Inferior parietal cortex (tissue), 1 donor: ENCODE measurements around the gene APOBEC3B.
"Not testable (repeated sequence)": the region's sequence is repeated elsewhere in the genome, so short reads cannot be mapped to it uniquely, and the experiment has no call there.

Experiments used
- DNase-seq: peaks from one replicate; pipeline ENCODE4 v3.0.0-alpha.2; 2016; ENCODE audit errors: extremely low spot score

APOBEC3B gene

DNA sequence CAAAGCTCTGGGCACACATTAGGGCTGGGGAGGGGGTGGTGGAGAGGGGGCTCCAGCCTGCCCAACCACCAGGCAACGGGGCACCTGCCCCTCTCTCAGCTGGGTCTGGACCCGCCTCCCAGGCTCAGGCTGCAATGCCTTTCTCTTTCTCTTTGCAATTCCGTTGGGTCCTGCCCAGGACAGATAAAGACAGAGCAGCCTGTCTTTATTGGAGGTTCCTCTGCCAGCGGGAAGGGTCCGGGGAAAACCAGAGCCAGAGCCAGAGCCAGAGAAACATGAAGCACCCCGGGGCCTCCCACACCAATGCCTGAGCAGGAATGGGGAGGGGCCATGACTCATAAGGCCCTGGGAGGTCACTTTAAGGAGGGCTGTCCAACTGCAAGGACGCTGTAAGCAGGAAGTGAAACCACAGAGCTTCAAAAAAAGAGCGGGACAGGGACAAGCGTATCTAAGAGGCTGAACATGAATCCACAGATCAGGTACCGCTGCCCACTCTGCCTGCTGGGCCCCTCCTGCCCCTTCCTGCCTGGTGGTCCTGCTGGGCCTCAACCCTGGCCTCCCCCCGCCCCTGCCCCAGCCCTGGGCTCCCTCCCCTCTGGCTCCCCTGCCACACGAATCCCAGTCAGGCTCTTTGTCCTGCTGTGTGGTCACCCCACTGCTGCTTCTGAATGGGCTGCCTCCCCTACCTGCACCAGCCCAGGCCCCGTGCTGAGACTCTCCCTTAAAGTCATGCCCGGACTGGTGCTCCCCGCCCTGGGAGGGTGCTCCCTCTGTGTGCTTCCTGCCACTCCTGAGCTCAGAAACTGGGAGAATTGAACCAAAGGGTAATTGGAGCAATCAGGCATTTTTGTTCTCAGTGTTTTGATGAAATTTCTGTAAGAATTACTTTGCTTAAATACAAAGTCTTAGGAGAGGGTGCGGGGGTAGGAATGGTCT, at the start of gene APOBEC3B:
TSS of gene APOBEC3B (plus strand) at position 356 of the 936 bp plus-strand sequence. CDS start at position 463, 107 bp downstream.
- peak; percentile 57 for DNase-seq

DNA sequence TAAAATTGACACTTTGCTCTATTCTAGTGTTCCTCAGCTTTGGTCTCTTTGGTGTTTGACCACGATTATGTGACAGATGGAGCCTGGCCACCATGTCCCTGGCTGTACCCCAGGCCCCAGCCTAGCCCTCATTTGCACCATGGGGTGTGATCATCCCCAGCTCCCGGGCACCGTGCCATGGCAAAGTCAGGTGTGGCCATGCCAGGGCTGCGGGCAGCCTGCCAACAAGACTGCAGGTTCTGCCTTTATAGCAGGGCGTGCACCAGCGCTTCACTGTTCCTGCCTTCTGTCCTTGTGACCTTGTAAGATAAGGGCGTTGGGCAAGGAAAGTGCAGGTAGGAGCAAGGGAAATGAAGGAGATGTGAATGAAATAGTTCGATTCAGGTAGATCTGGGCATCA, 47.1 kb upstream of the APOBEC3B start:
- no peak for DNase-seq

DNA sequence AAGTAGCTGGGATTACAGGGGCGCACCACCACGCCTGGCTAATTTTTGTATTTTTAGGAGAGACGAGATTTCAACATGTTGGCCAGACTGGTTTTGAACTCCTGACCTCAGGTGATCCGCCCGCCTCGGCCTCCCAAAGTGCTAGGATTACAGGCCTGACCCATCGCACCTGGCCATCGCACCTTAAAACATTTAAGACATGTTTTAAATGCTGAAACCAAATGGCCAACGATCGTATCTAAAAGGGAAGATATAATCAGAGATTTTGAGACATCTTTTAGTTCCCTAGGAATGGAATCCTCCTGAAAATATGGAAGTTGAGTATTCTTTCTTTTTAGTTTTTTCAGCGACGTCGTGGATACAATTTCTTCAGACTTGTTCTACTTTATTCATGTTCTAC, 46.5 kb upstream of the APOBEC3B start:
- DNase-seq = no peak

DNA sequence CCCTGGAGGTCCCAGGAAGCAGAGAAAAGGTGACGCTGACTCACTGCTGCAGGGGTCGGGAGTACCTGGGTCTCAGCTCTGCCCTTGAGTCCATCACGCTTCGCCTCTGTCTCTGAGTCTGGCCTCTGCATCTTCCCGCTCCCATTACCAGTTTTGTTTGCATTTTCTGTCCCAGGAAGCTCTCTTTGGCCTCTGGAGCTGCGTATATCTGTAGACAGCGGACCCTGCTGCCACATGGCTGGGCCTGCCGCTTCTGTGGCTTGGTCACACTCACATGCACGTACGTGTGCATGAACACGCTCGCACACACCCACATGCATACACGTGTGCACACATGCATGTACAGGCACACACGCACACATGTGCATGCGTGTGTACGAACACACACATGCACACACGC, 45.6 kb upstream of the APOBEC3B start:
- no peak for DNase-seq

DNA sequence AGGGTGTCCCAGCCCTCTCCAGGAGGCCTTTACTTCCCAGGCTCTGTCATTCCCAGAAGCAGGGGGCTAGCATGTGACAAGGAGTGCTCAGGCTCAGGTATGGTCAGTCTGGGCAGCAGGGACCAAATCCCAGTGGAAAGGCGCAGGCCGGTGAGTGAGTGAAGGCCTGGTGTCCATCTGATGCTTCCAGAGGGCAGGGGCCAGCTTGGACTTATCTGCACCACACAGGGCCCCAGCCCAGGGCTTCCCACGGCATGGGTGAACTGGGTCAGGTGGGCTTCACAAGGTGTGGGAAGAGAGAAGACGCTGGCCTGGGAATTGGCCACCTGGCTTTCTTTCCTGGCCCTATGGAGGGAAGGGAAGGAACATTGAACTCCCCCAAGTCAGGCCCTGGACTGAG, 45.1 kb upstream of the APOBEC3B start:
- DNase-seq = no peak

DNA sequence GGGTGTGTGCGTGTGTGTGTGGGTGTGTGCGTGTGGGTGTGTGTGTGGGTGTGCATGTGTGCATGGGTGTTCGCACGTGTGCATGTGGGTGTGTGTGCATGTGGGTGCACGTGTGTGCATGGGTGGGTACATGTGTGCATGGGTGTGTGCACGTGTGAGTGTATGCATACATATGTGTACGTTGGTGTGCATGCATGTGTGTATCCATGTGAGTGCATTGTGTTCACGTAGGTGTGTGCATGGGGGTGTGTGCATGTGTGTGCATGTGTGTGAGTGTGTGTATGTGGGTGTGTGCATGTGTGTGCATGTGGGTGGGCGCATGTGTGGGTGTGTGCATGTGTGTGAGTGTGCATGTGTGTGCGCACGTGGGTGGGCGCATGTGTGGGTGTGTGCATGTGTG, 44.6 kb upstream of the APOBEC3B start:
- DNase-seq = no peak

DNA sequence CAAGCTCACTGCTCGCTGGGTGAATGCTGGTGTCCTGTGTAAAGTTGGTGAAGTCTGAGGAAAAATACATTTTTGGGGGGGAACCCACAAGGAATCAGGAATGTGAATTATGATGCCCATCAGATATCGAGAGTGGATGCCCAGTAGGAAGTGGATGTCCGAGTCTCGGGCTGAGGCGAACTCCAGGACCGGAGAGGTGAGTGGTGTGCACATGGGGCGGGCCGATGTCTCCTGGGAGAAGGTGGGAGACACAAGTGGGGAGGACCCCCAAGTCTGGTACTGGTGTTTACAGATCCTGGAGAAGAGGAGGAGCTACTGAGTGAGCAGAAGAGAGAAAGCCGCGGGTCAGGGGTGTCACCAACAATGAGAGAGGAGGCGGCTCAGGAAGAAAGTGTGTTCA, 43.9 kb upstream of the APOBEC3B start:
- no peak for DNase-seq

DNA sequence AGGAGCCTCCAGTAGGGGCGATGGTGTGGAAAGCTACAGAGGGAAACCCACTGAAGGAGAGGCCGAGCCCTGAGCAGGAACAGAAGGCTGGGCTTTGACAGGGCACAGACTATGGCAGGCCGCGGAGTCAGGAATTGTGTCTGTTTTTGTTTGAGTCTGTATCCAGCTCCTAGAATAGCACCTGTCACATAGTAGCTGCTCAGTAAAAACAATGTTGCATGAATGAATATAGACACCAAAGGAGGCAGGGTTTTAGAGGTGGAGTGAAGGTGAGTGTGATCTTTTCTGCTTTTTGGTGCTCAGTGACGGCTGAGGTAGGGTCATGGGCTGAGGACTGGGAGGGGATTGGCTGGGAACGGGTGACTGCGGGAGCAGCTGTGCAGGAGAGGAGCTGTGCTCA, 43.2 kb upstream of the APOBEC3B start:
- DNase-seq = no peak

DNA sequence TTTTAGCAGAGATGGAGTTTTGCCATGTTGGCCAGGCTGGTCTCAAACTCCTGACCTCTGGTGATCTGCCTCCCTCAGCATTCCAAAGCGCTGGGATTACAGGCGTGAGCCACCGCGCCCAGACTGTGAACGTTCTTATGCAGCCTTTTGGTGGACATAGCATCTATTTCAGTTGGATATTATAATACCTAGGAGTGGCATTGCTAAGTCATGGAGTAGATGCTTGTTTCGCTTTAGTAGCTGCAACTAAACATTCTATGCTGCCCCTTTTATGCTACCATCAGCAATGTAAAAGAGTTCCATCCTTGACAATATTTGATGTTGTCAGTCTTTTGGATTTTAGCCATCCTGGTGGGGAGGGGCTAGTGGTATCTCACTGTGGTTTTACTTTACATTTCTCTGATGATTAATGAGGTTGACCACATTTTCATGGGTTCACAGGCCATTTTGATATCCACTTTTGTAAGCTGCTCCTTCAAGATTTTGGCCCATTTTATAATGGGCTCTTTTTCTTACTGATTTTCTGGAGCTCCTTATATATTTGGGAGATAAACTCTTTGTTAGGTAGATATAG, 41.2 kb upstream of the APOBEC3B start:
- no peak for DNase-seq

DNA sequence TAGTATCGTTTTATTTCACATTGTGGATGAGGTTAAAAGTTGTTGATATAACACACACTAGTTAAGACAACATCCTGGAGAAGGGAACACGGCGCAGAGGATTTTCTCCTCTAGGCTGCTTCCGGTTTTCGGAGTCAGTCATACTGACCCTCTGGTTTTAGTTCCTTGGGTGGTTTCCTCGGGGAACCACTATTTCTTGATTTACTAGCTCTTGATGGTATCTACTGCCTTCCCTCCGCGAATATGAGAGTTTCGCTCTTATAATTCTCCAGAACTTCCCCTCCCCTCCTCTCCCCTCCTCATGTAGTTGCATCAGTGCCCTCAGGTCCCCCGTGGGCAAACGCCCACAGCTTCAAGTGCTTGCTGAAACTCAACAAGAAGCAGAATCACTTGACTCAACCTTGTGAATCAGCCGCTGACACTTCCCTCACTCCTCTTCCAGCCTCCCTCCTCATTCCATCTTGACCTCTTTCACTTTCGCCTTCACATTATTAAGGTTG, 40.6 kb upstream of the APOBEC3B start:
- no peak for DNase-seq

DNA sequence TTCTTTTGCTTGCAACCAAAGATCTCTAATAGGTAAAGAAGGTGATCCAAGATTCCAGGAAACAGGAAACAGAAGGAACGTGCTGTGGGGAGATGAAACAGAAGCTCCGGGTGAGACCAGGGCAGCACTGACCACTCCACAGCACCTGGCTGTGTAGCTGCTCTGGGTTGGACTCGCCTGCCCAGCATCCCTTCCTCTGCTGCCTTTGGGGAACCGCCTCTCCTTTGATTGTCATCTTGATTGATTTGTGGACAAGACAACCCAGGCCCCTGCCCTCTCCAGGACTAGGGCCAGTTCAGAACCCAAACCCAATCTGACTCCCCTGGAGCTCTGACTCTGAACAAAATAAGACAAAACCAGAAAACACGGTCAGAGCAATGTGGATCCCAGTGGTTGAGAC, 39.4 kb upstream of the APOBEC3B start:
- no peak for DNase-seq

DNA sequence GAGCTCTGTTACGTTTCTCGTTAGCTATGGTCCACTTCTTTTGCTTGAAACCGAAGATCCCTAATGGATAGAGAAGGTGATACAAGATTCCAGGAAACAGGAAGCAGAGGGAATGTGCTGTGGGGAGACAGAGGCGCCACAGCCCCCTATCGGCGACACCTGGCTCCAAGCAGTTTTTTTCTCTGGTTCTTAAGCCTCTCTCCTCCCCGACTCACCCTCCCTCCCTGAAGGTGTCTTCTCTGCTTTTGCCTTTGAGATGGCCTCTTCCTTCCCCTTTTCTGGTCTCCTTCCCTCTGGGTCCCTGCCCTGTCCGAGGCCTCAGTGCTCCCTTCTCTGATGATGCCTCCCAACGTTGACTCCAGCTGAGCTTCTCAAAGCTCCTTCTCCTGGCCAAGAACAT, 38.9 kb upstream of the APOBEC3B start:
- DNase-seq = no peak

DNA sequence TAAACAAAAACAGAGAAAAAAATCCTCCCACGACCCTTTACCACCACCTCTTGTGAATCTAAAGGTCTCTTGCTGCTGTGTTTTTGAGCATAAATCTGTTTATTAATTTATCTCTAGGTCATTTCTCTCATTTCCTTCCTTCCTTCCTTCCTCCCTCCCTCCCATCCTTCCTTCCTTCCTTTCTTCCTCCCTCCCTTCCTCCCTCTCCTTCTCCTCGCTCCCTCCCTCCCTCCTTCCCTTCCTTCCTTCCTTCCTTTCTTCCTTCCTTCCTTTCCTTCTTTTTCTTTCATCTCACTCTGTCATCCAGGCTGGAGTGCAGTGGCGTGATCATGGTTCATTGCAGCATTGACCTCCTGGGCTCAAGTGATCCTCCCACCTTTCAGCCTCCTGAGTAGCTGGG, 38.3 kb upstream of the APOBEC3B start:
- DNase-seq = no peak

DNA sequence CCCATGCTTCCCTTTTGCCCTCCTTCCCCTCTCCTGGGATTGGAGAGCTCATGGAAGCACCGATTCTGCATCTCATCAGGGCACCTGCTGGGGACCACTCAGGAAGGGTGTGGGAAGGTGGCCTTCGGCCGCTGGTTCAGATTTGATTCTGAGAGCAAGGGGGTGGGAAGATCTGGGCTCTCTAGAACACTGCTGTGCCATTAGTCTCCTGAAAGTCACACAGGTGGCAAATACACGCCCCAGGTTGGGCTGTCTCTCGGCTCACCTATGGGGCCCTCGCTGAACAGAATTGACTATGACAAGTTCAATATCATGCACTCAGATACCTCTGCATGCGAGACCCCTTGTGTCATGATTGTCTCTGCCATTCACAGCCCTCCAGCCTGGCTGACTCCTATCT, 37.5 kb upstream of the APOBEC3B start:
- DNase-seq = no peak

DNA sequence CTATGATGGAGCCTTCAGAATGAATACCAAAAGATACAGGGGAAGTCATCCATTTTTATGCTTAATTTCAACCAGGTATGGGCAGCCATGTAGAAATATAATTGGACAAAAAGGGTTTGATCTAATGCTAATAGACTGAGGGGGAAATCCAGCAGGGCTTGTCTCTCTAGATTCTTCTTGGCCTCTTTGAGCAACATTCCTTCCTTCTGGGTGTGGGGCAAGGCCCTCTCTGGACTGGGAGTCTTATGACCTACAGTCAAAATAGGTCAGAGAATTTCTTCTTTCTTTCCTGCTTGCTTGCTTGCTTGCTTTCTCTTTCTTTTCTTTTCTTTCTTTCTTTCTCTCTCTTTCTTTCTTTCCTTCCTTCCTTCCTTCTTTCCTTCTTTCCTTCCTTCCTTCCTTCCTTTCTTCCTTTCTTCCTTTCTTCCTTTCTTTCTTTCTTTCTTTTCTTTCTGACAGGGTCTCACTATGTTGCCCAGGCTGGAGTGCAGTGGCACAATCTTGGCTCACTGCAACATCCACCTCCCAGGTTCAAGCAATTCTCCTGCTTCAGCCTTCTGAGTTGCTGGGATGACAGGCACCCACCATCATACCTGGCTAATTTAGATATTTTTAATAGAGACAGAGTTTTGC, 36.3 kb upstream of the APOBEC3B start:
- DNase-seq = not testable (repeated sequence)

DNA sequence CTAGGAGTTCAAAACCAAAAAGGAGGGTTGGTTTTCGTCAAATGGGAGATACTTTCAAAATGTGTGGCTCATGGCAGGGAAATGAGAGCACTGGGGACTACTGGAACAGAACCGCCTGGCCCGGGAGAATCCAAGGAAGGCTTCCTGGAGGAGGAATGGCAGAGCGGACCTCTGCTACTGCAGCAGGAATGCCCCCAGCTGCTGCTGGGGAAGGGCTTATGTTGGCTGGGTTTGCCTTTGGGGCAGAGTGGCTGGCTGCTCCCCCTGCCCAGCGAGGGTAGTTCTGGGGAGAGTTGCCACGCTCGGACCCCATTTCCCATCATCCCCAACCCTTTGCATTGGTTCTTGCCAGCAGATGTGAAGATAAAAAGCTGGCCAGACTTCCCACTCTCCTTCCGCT, 35.4 kb upstream of the APOBEC3B start:
- DNase-seq = no peak

DNA sequence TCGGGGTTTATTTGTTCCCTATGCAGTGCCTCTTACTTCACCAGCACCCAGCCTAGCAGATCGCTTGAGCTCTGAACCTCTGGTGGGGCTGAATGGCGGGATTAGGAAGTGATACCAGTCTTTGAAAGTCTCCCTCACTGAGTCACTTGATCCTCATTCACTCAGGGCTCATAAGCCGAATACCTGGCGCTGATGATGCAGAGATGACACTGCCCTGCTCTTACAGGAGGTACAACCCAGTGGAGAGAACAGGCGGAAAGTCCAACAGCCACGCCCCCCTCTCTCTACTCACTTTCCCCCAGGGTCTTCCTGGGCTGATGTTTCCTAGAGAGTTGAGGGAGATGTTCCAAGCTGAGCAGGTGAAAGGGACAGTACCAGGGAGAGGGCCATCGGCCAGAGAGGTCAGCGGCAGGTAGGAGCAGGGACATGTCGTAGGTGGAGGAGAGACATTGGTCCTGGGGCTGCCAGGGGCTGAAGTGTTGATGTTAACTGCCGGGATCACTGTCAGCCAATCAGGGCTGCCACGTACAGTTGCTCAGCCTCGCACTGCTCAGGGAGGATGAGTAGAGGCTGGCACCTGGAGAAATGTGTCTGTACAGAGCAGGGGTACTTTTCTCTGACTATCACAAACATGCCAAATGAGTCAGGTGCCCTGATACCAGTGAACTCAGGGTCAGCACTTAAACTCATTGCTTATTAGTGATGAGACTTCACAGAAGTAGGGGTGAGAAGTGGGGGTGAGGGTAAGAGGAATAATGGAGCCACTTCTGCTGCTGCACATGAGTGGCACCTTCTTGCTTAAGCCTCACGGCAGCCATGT, 34.6 kb upstream of the APOBEC3B start:
- no peak for DNase-seq

DNA sequence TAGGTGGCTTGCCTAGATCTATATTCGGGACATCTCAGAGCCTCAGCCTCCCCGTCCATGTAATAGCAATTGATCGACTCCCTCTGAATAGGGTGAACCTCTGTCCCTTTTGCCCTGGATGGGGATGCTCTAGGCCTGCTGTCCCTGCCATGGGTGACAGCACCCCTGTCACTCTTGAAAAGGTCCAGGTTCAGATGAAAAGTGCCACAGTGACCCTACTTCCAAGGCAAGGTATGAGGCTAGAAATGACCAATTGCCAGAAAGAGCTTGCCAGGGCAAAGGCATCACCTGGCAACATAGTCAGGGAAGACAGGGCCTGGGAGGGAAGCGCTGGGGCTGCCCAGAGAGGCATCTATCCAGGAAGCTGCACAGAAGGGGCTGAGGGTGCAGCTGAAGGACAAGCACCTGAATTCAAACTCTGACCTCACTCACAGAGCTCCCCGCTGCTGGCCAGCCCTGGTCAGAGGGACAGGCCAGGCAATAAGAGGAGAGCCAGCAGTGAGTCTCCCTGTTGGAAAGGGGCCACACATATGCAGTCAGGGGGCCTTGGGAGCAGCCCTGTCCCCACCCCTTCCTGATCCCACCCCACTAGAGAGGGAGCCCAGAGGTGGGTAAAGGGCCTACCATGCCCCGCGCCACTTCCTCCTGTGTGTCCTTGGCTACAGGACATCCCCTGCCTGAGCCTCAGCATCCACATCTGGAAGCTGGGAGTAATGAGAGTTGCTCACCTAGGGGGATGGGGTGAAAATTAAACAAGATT, 33.8 kb upstream of the APOBEC3B start:
- no peak for DNase-seq

DNA sequence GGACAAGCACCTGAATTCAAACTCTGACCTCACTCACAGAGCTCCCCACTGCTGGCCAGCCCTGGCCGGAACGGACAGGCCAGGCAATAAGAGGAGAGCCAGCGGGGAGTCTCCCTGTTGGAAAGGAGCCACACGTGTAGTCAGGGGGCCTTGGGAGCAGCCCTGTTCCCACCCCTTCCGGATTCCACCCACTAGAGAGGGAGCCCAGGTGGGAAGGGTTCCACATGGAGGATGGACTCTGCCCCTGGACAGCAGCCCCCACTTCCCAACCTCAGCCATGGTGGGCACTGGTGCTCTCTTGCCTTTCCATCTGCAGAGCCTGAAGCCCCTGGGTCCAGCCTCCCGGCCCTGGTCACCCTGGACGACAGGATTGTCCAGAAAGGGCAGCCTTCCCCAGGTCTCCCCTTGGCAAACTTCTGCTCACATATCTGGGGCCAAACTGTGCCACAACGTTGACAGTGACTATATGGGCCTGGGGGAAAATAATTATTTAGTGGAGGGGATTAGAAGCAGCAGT, 32.2 kb upstream of the APOBEC3B start:
- no peak for DNase-seq

DNA sequence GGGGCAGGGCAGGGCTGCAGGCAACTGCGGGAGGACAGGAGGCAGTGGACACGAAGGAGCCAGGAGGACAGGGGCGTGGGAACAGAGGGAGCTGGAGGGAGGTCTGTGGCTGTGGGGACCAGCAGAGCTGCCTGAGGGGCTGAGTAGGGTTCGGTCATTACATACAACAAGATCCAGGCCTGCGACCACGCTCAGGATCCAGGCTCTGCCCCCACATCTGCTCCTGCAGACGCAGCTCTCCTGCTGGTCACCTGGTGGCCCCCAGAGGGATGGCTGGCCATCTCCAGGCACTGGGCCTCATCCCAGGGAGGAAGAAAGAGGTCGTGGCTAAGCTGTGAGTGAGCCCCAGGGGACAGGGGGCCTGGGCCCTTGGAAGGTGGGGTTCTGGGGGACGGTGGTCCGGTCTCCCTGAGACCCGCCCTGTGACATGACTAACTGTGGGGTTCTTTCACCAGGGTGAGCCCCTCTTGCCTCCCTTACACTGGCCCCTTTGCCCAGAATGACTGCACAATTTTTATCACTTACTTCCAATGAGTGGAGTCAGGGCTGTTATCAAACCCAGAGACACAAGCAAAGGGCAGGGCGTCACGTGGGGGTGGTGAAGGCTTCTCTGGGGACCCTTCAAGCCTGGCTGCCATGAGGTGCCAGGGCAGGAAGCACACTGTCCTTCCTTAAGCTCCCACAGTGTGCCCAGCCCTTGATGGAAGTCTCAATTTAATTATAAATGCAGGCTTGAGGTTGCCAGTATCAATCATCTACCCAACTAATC, 31.4 kb upstream of the APOBEC3B start:
- no peak for DNase-seq
